Left lung (tissue), 10 donors: Measurements from ENCODE around the gene ATP6V1F. TPM values are rescaled to one million over a fixed set of nuclear protein-coding genes. Genes with fewer than 3 reads are reported as not detected.

Experiments
- ATAC-seq: fragments of 200-7000 bp; cut with Tn5 transposase; one replicate; pipeline ENCODE4 v1.9.1; 2020; ENCODE audit warnings: moderate library complexity
- DNase-seq, 4 donors: peaks; one replicate each; pipeline ENCODE4 v3.0.0-alpha.2; 2013 to 2020
- H3K27ac ChIP-seq, 2 donors: fragments of 200-600 bp; sonication (generic) in 1 of 2; one replicate each; pipeline versions ENCODE4 v1.5.0 to v1.8.0; 2020 to 2021
- H3K27me3 ChIP-seq, 2 donors: fragments of 200-600 bp; sonication (generic) in 1 of 2; one replicate each; pipeline versions ENCODE4 v1.5.0 to v1.8.0; 2020 to 2021
- H3K36me3 ChIP-seq, 2 donors: fragments of 200-600 bp; sonication (generic) in 1 of 2; one replicate each; pipeline versions ENCODE4 v1.5.0 to v1.8.0; 2020 to 2021
- H3K4me1 ChIP-seq, 2 donors: fragments of 200-600 bp; one replicate each; pipeline ENCODE4 v1.8.0; 2021
- H3K4me3 ChIP-seq, 2 donors: fragments of 200-600 bp; sonication (generic) in 1 of 2; one replicate each; pipeline versions ENCODE4 v1.5.0 to v1.8.0; 2020 to 2021; ENCODE audit warnings: mild to moderate bottlenecking in 1 of 2
- H3K9me3 ChIP-seq, 2 donors: fragments of 200-600 bp; sonication (generic) in 1 of 2; one replicate each; pipeline versions ENCODE4 v1.5.0 to v1.8.0; 2020 to 2021
- intact Hi-C, 2 donors: fragments of 100-400 bp; cut with DNase I; formaldehyde crosslinking; loops; one replicate each; pipeline versions ENCODE4 v1.11.2 to v1.14.2; 2022
- polyA plus RNA-seq, 6 donors: library from polyadenylated mRNA; unstranded; fragments of 120-200 nt; gene quantifications; one replicate each; pipeline ENCODE4 v1.2.1, GENCODE V29; 2013; ENCODE audit not compliant: insufficient read length in 6 of 6
- total RNA-seq, 2 donors: library from RNA; stranded (reverse); fragmentation: NEBNext Ultra II Directional; extraction: Animal tissue kit (Norgen Biotek cat#: 25700); gene quantifications; one replicate each; pipeline ENCODE4 v1.2.1, GENCODE V29; 2021
- TF ChIP-seq, protein P1 (sequence below), 2 donors: fragments of 200-600 bp; sonication (generic) in 1 of 2; IDR thresholded peaks; one replicate each; pipeline versions ENCODE4 v1.5.0 to v1.8.0; 2021; ENCODE audit warnings: antibody characterized with exemption in 2 of 2
- donor health status: DM: no; HTN: yes; CAD: no.
- donor health status: DM: no; HTN: no; CAD: no.

Gene ATP6V1F
- total and polyA plus RNA-seq, 8 donors: 106 to 200 (median 111) TPM

- intact Hi-C loops: no loop called here
- Histone ChIP-seq H3K27ac (no peak overlapping the region), H3K27me3 (peaks cover 0 to 72% of the 10 kb centered on the region in 2 donors), H3K36me3 (no peaks in the 10 kb centered on the region), H3K4me1 (peaks cover 0 to 8% of the 10 kb centered on the region in 2 donors), H3K9me3 (no peaks in the 10 kb centered on the region), H3K4me3 (no peak overlapping the region)
- TF ChIP-seq, protein P1, sequence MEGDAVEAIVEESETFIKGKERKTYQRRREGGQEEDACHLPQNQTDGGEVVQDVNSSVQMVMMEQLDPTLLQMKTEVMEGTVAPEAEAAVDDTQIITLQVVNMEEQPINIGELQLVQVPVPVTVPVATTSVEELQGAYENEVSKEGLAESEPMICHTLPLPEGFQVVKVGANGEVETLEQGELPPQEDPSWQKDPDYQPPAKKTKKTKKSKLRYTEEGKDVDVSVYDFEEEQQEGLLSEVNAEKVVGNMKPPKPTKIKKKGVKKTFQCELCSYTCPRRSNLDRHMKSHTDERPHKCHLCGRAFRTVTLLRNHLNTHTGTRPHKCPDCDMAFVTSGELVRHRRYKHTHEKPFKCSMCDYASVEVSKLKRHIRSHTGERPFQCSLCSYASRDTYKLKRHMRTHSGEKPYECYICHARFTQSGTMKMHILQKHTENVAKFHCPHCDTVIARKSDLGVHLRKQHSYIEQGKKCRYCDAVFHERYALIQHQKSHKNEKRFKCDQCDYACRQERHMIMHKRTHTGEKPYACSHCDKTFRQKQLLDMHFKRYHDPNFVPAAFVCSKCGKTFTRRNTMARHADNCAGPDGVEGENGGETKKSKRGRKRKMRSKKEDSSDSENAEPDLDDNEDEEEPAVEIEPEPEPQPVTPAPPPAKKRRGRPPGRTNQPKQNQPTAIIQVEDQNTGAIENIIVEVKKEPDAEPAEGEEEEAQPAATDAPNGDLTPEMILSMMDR (IDR thresholded peaks at IDR 0.05): no peak
- DNase-seq: no peak
- no peak for ATAC-seq
These were observed 25.5 kb downstream of the ATP6V1F start for GRCh38 chr7:128888039-128888755.

DNA sequence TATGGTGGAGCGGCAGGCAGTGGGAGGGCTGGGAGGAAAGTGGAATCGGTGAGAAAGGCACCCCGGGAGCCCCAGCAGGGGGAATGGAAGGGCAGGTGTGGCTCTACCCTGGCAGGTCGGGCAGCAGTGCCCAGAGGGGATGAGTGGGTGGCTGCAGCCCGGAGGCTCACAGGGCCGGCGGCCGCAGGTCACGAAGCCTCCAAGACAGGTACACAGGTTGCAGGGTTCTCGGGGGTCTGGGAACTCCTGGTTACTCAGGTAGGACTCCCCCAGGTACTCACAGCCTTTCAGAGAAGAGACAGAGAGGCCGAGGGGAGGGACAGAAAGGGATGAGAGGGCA lies 26.1 kb downstream of the ATP6V1F start:
- no peaks in the 10 kb centered on the region for H3K9me3 ChIP-seq

DNA sequence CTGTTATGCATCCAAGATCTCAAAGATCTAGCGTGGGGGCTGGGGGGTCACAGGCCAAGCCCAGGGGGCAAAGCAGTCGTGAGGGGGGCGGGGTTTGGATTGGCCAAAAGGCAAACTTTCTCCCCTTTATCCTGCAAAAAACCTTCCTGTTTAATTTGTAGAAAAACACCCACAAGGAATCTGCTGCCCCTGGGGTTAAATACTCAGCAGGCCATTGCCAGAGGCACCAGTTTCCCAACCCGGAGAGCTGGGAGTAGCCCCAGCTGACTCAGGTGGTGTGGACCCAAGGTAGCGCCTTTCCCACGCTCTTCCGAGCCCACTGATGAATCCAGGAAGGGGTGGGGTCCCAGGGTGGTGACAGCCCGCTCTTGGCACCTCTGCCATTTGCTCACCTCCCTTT lies 26.5 kb downstream of the ATP6V1F start:
- Histone ChIP-seq H3K27me3 (peaks cover 0 to 74% of the 10 kb centered on the region in 2 donors), H3K36me3 (no peaks in the 10 kb centered on the region), H3K4me1 (peaks cover 0 to 8% of the 10 kb centered on the region in 2 donors), H3K4me3 (no peak overlapping the region), H3K9me3 (no peaks in the 10 kb centered on the region), H3K27ac (no peak overlapping the region)
- TF ChIP-seq, protein P1 (IDR thresholded peaks at IDR 0.05): no peak
- no peak for ATAC-seq
- no peak for DNase-seq
- intact Hi-C loops: no loop called here

More for the DNA sequence above, 26.1 kb downstream of the ATP6V1F start:
- intact Hi-C loops: no loop called here
- ATAC-seq: no peak
- TF ChIP-seq, protein P1 (IDR thresholded peaks at IDR 0.05): no peak
- no peak for DNase-seq
- Histone ChIP-seq H3K27me3 (peaks cover 0 to 74% of the 10 kb centered on the region in 2 donors), H3K4me3 (no peak overlapping the region), H3K27ac (no peak overlapping the region), H3K4me1 (peaks cover 0 to 8% of the 10 kb centered on the region in 2 donors), H3K36me3 (no peaks in the 10 kb centered on the region)

DNA sequence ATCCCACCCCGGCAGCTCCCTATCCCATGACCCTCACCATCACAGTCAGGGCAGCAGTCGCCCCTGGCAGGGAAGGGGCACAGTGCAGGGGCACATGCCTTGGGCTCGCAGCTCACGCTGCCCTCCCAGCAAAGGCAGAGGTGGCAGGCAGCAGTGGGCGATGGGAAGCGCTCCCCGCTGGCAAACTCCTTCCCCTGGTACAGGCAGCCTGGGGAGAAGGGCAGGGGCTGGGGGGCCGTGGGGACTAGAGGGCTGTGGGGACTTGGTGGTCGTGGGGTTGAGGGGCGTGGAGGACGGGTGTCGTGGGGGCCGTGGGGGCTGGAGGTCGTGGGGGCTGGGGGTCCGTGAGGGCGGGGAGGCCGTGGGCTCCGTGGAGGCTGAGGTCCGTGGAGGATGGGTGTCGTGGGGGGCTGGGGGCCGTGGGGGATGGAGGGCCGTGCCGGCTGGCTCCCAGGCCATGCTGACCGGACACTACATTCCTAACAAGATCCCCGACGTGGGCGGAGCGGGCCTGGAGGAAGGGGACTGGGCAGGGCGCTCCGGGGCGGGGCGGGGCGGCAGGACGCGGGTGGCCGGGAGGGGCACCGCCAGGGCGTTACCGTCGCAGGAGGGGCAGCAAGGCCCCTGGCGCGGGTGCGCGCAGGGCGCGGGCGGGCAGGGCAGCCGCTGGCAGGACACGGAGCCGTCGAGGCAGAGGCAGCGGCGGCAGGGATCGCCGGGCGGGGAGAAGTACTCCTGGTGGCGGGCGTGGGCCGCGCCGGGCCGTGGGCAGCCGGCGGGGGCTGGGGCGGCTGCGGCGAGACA lies 27.9 kb downstream of the ATP6V1F start:
- peak in 1 of 4 donors; percentile 86 for DNase-seq
- peak overlapping the region in 1 of 2 donors; percentile 25 for H3K4me3 ChIP-seq

More for the DNA sequence above, 27.9 kb downstream of the ATP6V1F start:
- TF ChIP-seq, protein P1 (IDR thresholded peaks at IDR 0.05): no peak
- peak; percentile 55 for ATAC-seq
- intact Hi-C loops: no loop called here
- Histone ChIP-seq H3K9me3 (no peaks in the 10 kb centered on the region), H3K27ac (no peak overlapping the region), H3K36me3 (no peaks in the 10 kb centered on the region), H3K4me1 (peaks cover 0 to 8% of the 10 kb centered on the region in 2 donors), H3K27me3 (peaks cover 0 to 65% of the 10 kb centered on the region in 2 donors)
